PC-3 (cell line): ENCODE data around the gene DCHS1.

Experiments used
- EZH2phosphoT487 ChIP-seq: fragments of 300-600 bp; sonication (generic); IDR thresholded peaks from 2 replicates; pipeline ENCODE4 v1.6.1; 2018; ENCODE audit warnings: mild to moderate bottlenecking, antibody characterized with exemption, low read length, borderline replicate concordance
- TF ChIP-seq, protein P1 (sequence below): fragments of 300-600 bp; sonication (generic); conservative IDR thresholded peaks from 2 replicates; pipeline ENCODE4 v1.5.1; 2017; ENCODE audit warnings: antibody characterized with exemption, low read depth, mild to moderate bottlenecking, low read length

DNA sequence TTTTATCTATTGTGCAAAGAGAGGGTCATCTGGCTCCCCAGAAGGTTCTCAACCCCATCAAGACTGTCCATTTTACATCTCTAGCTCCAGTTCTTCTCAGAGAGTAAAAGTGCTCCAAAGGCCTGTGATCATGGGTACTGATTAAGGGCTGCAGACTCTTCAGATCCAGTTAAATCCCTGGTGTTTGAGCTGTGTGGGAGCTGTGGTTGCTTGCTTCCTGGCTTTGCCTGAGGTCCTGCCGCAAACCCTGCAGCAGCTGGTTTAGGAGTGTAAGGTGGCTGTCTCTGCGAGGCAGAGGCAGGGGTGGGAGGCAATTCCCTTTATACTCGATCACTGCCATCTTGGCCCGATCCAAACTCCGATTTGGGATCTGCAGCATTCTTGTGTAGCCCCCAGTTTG is 26.3 kb upstream of the DCHS1 start:
- TF ChIP-seq, protein P1, sequence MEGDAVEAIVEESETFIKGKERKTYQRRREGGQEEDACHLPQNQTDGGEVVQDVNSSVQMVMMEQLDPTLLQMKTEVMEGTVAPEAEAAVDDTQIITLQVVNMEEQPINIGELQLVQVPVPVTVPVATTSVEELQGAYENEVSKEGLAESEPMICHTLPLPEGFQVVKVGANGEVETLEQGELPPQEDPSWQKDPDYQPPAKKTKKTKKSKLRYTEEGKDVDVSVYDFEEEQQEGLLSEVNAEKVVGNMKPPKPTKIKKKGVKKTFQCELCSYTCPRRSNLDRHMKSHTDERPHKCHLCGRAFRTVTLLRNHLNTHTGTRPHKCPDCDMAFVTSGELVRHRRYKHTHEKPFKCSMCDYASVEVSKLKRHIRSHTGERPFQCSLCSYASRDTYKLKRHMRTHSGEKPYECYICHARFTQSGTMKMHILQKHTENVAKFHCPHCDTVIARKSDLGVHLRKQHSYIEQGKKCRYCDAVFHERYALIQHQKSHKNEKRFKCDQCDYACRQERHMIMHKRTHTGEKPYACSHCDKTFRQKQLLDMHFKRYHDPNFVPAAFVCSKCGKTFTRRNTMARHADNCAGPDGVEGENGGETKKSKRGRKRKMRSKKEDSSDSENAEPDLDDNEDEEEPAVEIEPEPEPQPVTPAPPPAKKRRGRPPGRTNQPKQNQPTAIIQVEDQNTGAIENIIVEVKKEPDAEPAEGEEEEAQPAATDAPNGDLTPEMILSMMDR: no peak
- TF ChIP-seq EZH2phosphoT487: no peak
